Effector memory CD4-positive, alpha-beta T cell (primary cell): ENCODE results near the gene TXNRD2.

Experiments used
- DNase-seq, 3 donors: peaks; one replicate each; pipeline ENCODE4 v3.0.0-alpha.2; 2020
- H3K27ac ChIP-seq: 2 replicates; pipeline ENCODE4 v1.7.0; 2013; ENCODE audit warnings: mild to moderate bottlenecking, low read length, moderate library complexity; ENCODE audit not compliant: insufficient read depth, poor library complexity, severe bottlenecking
- H3K27me3 ChIP-seq: replicated peaks from 2 replicates; pipeline ENCODE4 v1.7.0; 2013; ENCODE audit warnings: mild to moderate bottlenecking, low read length; ENCODE audit not compliant: insufficient read depth, control insufficient read depth, poor library complexity, severe bottlenecking
- H3K36me3 ChIP-seq: 2 replicates; pipeline ENCODE4 v1.7.0; 2013; ENCODE audit warnings: mild to moderate bottlenecking, low read length, moderate library complexity; ENCODE audit not compliant: control insufficient read depth, insufficient read depth
- H3K4me1 ChIP-seq: 2 replicates; pipeline ENCODE4 v1.7.0; 2013; ENCODE audit warnings: low read length, mild to moderate bottlenecking; ENCODE audit not compliant: control insufficient read depth, insufficient read depth, poor library complexity, severe bottlenecking
- H3K4me3 ChIP-seq: 2 replicates; pipeline ENCODE4 v1.7.0; 2013; ENCODE audit warnings: low read length, low read depth, mild to moderate bottlenecking; ENCODE audit not compliant: insufficient read depth, poor library complexity, severe bottlenecking
- H3K9me3 ChIP-seq: 2 replicates; pipeline ENCODE4 v1.7.0; 2013; ENCODE audit warnings: mild to moderate bottlenecking, low read length, moderate library complexity; ENCODE audit not compliant: control insufficient read depth

TXNRD2 gene

DNA sequence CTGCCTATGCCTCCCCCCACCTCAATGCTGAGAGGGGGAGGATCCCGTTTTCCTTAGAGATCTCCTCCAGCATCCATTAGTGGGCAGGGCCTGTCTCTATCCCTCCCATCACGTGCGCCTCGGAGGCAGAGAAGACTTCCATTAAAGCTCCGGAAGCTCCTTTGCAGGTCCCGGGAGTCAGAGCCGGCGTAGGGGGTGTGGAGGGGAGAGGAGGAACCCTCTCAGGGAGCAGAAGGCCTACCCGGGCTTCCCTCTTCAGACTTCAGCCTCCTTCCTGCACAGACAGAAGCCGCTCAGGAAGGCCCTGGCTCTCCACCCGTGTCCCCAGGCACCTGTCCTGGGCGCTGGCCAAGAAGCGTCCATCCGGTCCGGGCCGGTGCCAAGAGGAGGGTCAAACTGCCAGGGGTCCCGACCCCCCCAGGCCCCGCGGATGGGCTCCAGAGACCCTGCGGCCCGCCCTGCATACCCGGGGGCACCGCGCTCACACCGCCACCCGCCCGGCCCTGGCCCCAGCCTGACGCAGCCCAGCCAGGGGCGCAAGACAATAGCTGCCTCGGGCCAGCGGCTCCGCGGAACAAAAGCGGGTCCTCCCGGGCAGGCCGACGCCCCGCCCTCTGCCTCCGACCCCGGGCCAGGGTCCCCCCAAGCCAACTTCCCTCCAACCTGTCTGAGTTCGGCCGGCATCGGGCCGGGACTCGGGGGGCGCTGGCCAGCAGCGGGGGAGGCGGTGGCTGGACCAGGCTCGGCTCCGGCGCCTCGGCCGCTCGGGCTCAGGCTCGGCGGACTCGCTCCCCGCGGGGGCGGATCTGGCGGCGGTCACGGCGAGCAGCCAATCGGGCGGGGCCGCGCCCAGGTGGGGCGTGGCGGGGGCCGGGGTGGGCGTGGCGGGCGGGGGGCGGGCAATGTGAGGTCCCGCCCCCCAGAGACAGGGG, 45.1 kb upstream of the TXNRD2 start:
- H3K27me3 ChIP-seq, result no peaks in the 10 kb centered on the region
- H3K9me3 ChIP-seq, result no peaks in the 10 kb centered on the region
- H3K4me1 ChIP-seq, result peaks cover 8% of the 10 kb centered on the region
- no peaks in the 10 kb centered on the region for H3K36me3 ChIP-seq
- DNase-seq, result peak; percentile 37 to 52 (median 43)
- peak overlapping the region; percentile 55 for H3K4me3 ChIP-seq
- no peak overlapping the region for H3K27ac ChIP-seq

DNA sequence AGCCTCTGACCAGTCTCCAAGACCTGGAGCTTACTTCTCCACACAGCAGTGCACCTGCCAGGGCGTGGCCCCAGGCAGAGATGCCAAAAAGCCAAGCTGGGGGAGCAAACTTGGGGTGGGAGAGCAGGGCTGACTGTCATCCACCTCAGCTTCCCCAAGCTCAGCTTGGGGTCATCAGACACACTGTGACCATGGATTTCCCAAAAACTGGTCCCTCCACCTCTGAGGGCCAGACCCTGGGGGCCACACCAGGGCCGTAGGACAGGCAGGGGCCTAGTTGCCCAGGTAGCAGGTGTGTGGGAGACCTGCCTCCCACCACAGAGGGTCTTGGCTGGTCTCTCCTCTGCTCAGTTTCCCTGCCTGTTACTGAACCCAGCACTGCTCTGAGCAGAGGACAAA, 44.4 kb upstream of the TXNRD2 start:
- DNase-seq, result no peak
- peaks cover 8% of the 10 kb centered on the region for H3K4me1 ChIP-seq
- H3K27ac ChIP-seq, result no peak overlapping the region
- no peak overlapping the region for H3K4me3 ChIP-seq
- no peaks in the 10 kb centered on the region for H3K9me3 ChIP-seq
- no peaks in the 10 kb centered on the region for H3K27me3 ChIP-seq
- no peaks in the 10 kb centered on the region for H3K36me3 ChIP-seq

DNA sequence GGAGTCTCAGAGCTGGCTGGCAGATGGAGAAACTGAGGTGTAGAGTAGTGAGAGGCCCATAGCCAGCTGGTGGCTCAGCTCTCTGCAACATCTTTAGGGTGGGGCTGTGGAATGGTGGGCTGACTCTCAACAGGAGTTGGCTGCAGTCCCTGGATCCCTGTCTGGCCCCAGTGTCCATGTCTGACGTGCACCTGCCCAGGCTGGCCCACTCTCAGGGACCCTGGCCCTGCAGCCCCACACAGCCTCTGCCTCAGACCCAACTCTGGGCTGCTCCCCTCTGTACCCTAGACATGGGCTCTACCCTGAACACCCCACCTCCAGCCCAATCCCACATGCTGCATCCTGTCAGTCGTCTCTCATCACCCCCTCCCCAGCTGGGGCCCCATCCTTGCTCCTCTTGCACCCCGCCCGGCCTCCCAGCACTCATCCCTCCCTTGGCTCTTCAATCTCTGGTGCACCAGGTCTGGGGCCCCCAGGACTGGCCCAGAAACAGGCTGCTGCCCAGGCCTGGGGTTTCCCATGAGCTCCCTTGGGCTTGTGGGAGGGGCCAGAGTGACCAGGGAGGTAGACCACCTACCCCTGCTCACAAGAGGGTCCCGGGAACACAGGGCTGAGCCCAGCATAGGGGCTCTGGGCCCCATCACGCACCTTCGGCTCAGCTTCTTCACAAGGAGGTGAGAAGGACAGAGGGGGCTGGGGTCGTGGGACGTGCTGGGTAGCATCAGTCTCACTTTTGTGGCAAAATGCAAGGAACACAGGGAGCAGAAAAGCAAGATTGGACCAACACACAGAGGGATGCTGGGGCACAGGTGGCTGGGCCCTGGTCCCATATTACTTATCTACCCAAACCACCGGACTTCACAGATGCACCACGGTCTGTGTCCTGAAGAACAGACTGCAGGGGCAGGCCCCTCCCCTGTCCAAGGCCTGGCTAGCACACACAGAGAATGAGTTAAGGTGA, 43.5 kb upstream of the TXNRD2 start:
- no peak for DNase-seq
- Histone ChIP-seq H3K4me1 (peaks cover 8% of the 10 kb centered on the region), H3K27me3 (no peaks in the 10 kb centered on the region), H3K27ac (no peak overlapping the region), H3K9me3 (no peaks in the 10 kb centered on the region), H3K36me3 (no peaks in the 10 kb centered on the region), H3K4me3 (no peak overlapping the region)

DNA sequence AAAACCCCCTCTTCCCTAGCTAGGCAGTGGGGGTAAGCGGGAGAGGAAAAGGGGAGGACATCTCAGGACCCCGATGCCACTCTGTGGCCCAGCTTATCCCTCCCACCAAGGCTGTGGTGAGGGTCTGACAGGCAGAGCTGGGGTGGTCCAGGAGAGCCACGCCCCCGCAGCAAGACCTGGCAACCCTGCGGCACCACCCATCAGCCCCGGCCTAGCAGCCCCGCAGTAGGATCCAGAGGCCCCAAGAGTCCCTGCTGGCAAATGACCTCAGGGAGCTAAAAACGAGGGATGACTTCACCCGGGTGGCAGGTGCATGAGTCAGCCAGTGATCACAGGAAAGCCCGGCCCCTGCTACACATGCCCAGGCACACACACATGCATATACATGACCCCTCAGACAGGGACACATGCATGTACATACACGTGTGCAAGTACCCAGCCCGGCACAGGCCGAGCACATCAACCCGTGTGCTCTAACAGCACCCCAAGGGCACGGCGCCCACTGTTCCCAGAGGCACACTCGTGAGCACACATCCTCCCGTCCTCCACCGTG, 42.7 kb upstream of the TXNRD2 start:
- Histone ChIP-seq H3K9me3 (no peaks in the 10 kb centered on the region), H3K4me1 (peaks cover 8% of the 10 kb centered on the region), H3K27me3 (no peaks in the 10 kb centered on the region), H3K36me3 (no peaks in the 10 kb centered on the region), H3K4me3 (no peak overlapping the region), H3K27ac (no peak overlapping the region)
- no peak for DNase-seq

DNA sequence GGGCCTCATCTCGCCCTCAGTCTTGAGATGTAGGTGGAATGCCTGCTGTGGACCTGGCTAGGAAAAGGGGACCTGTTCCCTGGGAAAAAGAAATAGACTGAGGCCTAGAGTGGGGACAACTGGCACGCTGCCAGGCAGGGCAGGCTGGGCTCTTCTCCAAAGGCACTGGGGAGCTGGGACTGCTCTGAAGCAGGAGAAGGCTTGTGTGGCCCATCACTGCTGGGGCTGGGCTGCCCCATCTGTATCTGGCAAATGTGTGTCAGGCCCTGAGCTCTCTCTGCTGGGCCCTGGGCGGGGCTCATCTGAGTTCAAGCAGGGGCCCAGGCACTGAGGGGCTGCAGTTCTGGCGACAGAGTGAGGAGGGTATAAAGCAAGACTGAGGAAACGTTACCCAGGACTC, 42.1 kb upstream of the TXNRD2 start:
- no peaks in the 10 kb centered on the region for H3K27me3 ChIP-seq
- DNase-seq, result no peak
- H3K4me3 ChIP-seq, result no peak overlapping the region
- H3K9me3 ChIP-seq, result no peaks in the 10 kb centered on the region
- H3K4me1 ChIP-seq, result peaks cover 8% of the 10 kb centered on the region
- H3K27ac ChIP-seq, result no peak overlapping the region
- no peaks in the 10 kb centered on the region for H3K36me3 ChIP-seq

DNA sequence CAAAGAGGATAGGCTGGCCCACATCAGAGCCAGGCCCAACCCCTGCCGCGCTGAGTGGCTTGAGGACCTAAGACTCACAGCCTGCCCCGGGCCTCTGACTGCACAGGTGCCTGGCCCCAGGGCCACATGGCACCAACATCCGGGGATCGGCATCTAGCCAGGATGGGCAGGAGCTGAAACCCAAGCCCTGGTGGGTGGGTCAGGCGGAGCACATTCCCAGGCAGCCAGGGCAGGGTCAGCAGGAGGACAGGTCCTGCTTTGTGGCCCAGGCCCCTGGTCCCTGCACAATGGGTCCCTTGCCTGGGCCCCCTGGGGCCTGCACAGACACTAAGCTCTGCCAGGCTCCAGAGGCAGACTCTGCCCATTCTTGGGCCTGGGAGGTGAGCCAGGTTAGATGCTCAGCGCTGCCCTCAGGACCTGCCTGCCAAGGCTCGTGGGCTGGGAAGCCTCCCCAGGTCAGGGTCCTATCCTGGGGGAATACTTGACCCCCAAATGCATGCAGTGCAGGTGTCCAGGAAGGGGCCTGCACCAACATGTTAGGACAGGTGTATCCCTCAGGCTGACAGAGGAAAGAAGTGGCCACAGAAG, 41.5 kb upstream of the TXNRD2 start:
- no peak for DNase-seq
- H3K36me3 ChIP-seq, result no peaks in the 10 kb centered on the region
- H3K27ac ChIP-seq, result no peak overlapping the region
- H3K4me3 ChIP-seq, result no peak overlapping the region
- no peaks in the 10 kb centered on the region for H3K27me3 ChIP-seq
- H3K9me3 ChIP-seq, result no peaks in the 10 kb centered on the region
- peaks cover 8% of the 10 kb centered on the region for H3K4me1 ChIP-seq

DNA sequence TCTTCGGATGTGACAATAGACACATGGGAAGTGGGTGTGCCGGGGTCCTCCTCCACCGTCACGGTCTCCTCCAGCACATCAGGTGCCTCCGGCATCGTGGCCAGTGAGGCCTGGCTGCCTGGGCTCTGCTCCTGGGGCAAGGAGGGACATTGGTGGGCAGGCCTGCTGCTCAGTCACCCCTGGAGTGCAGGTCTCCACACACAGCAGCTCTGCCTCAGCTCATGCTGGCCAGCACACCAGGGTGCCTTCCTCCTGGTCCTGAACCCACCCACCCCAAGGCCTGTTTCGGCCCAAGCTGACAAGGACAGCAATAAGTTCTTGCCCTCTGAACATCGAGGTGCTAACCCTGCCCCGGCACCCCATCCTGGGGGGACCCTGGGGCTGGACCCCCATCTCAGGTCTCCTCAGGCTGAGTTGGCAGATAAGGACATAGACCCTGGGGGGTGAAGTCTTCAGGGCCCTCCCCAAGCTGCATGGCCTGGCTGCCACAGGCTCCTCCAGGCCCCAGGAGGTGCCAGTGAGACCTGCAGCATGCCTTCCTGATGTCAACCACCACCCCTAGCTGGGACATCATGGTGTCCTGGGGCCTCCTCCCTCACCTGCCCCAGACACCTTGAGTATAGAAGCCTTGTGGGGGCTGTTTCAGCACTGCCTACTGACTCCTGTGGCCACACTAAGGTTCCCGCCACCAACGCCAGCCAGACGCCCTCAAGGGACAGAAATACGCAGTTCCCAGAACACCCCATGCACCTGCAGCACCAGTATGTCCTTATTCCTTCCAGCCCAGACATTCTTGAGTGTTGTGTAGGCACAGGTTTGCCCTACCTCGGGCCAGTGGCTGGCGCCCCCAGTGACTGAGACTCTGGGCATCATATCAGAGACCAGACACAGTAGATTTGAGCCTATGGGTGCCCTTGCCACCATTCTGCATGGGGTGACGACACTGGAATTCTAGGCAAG, 40.6 kb upstream of the TXNRD2 start:
- peaks cover 8% of the 10 kb centered on the region for H3K4me1 ChIP-seq
- no peaks in the 10 kb centered on the region for H3K27me3 ChIP-seq
- no peaks in the 10 kb centered on the region for H3K9me3 ChIP-seq
- no peaks in the 10 kb centered on the region for H3K36me3 ChIP-seq
- no peak for DNase-seq
- no peak overlapping the region for H3K27ac ChIP-seq
- H3K4me3 ChIP-seq, result no peak overlapping the region

DNA sequence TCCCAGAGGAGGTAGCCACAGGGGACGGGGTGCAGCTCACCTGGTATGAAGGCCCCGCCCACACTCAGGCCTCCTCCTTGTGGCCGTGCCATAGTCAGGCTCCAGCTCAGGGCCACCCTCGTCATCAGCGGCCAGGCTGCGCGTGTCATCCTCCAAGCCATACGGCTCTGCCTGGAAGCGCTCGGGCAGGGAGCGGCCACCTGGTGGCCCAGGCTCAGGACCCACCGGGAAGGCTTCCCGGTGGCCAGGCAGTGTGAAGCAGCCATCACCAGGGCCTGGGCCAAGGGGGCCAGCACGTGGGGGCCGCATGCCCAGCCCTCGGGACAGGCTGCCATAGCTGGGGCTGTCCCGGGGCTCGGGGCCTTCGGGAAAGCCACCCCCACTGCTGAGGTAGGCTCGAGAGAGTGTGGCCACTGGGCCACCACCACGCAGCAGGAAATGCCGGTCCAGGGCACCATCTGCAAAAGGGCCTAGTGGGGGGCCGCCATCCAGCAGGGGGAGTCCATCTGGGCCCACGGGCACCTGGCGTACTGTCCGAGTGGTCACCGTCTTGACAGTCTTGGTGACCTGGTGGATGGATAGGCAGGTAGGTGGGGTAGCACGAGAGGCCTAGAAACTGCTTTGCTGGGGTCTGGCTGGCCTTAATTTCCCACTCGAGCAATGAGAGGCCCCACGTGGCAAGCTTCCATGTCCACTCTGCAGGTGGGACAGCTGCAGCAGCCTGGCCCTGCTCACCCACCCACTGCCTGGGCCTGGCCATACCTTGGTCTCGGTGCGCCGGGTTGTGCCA, 39.7 kb upstream of the TXNRD2 start:
- Histone ChIP-seq H3K27ac (no peak overlapping the region), H3K4me3 (no peak overlapping the region), H3K27me3 (no peaks in the 10 kb centered on the region), H3K9me3 (no peaks in the 10 kb centered on the region), H3K36me3 (no peaks in the 10 kb centered on the region), H3K4me1 (peaks cover 3% of the 10 kb centered on the region)
- no peak for DNase-seq
